ENCODE measurements around the gene PTPRT.

DNA sequence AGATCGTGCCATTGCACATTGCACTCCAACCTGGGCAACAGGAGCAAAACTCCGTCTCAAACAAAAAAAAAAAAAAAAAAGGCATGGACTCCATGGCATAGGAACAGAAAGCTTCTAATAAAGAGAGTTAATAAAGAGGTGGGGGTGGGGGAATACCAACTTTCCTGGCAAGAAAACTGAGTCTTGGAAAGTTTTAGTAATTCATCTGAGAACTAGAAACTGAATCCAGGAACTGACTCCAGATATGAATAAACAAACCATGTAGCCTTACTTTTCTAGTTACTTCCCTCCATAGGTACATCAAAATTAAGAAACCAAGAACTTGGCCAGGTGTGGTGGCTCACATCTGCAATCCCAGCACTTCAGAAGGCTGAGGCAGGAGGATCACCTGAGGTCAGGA lies 38.5 kb downstream of the PTPRT start:
- TF ChIP-seq BHLHE40 (IDR thresholded peaks at IDR 0.05; ENCODE audit: borderline replicate concordance), result no peak
- TF ChIP-seq, protein P1, sequence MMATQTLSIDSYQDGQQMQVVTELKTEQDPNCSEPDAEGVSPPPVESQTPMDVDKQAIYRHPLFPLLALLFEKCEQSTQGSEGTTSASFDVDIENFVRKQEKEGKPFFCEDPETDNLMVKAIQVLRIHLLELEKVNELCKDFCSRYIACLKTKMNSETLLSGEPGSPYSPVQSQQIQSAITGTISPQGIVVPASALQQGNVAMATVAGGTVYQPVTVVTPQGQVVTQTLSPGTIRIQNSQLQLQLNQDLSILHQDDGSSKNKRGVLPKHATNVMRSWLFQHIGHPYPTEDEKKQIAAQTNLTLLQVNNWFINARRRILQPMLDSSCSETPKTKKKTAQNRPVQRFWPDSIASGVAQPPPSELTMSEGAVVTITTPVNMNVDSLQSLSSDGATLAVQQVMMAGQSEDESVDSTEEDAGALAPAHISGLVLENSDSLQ (IDR thresholded peaks at IDR 0.05), result no peak
- TF ChIP-seq SUZ12 (IDR thresholded peaks at IDR 0.05), result no peak
- TF ChIP-seq NFRKB (IDR thresholded peaks at IDR 0.05), result no peak
- TF ChIP-seq FOXK2 (IDR thresholded peaks at IDR 0.05), result no peak
- TF ChIP-seq SP1 (IDR thresholded peaks at IDR 0.05), result no peak
- no peak for TF ChIP-seq LEF1 (IDR thresholded peaks at IDR 0.05; ENCODE audit: borderline replicate concordance)
- TF ChIP-seq HDGF (IDR thresholded peaks at IDR 0.05; ENCODE audit: borderline replicate concordance), result no peak
- TF ChIP-seq FOXM1 (IDR thresholded peaks at IDR 0.05; ENCODE audit: borderline replicate concordance), result no peak
